HG03469 (cell line): ENCODE data around the gene PRR7.
"Not testable (repeated sequence)": the region's sequence is repeated elsewhere in the genome, so short reads cannot be mapped to it uniquely, and the experiment has no call there.

Source experiments
- ATAC-seq: cut with Tn5 transposase; IDR thresholded peaks from one replicate; pipeline ENCODE4 v1.9.1; 2021; ENCODE audit warnings: mild to moderate bottlenecking, moderate library complexity, moderate number of reproducible peaks; ENCODE audit not compliant: unreplicated experiment

Gene PRR7

DNA sequence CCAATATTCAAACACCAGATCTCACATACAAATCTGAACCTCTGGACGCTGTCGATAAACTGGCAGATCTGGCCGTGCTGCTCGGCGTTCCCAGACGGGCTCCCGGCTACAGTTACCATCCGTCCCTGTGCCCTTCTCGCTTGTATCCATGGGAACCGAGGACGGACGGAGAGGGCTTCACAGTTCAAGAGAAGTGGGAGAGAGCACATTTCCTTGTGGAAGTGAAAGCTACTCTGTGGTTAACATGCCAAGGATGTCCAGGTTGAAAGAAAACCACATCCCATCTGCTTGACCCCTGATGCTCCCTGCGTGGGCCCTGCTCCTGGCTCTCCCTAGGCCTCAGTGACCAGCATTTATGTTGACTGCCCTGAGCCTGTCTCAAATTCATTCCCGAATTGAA is 33.2 kb downstream of the PRR7 start:
- no peak for ATAC-seq

DNA sequence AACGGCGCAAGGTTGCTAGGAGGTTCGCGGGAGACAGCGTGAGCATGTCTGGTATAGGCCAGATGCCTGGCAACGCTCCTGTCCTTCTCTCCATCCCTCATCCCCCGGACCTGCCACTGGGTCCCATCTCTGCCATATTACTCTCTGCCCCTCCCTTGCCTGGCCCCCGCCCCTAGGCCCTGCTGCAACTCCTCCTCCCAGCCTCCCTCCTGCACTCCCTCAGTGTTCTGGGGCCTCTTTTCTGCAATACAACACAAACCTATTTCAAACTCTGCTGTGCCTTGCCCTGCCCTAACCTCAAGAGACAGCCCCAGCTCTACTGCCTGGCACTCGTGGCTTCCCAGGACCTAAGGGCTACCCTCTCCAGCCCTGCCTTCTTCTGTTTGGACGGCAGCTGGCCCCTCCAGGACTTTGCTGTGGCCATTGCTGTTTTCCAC is 35.8 kb downstream of the PRR7 start:
- ATAC-seq: no peak

DNA sequence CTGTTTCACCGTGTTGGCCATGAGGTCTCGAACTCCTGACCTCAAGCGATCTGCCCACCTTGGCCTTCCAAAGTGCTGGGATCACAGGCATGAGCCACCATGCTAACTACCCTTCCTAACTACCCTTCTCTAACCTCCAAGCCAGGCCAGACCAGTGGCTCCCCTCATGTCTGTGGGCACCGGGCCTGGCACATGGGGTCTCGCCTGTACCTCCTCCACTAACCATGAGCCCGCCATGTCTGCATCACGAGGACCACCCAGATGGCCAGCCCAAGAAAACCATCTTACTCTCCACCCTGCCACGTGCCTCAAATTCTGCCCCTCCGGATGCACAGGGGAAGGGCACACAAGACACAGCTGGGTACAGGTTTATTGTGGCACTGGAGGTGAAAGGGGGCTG is 36.4 kb downstream of the PRR7 start:
- ATAC-seq: no peak

DNA sequence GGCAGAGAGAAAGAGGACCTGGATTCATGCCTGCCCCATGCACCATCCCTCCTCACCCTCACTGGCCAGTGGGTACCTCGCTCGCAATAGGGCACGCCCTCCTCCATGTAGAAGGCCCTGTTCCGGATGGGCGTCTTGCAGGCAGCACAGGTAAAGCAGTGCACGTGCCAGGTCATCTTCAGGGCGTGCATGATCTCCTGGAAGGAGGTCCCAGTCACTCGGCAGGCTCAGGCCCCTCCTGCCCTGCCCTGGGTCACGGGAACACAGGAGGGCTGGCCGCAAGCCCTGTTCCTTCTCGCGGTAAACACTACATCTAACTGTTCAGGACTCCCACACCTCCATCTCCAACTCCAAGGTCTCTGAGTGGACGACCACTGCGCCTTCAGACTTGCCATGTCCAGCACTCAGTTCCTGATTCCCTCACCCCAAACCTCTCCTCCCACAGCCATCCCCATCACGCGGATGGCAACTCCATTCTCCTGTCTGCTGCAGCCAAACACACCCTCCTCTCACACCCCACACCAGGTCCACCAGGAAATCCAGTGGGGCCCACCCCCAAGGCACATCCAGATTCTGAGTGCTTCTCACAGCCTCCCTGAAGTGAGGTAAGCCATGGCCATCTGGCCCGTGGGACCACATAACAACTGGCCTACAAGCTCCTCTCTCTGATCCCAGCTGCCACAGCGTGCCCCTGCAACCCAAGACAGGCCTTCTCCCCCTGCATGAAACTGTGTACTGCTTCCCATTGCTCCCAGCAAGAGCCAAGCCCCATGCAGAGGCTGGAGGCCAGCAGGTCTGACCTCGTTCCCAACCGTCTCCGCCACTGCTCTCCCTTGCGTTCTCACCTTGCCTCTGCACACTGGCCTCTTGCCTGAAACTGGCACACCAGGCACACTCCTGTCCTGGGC is 37.6 kb downstream of the PRR7 start:
- no peak for ATAC-seq

DNA sequence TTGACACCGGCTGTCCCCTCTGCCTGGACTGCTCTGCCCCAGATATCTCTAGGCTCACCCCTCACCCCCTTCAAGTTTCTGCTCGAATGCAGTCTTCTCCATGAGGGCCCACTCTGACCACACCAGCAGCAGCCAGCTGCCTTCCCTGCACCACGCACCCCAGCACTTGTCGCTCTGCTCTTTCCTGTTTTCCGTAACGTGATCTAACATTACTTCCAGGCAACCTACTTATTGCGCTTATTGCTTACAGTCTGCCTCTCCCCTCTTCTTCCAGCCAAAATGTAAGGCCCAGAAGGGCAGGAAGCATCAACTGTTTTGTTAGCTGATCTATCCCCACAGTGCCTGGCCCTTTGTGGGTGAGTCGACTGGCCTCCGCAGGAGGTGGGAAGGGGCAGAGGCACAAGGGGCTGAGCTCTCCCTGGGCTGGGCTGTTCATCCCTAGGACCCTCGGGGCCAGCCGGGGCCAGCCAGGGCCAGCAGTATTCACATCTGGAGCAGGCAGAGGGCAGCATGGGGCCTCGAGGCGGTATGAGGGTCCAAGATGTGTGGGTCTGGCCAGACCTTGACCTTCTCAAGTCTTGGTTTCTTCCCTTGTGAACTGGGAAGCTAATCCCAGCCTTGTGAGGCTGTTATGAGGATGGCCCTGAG is 38.4 kb downstream of the PRR7 start:
- no peak for ATAC-seq

DNA sequence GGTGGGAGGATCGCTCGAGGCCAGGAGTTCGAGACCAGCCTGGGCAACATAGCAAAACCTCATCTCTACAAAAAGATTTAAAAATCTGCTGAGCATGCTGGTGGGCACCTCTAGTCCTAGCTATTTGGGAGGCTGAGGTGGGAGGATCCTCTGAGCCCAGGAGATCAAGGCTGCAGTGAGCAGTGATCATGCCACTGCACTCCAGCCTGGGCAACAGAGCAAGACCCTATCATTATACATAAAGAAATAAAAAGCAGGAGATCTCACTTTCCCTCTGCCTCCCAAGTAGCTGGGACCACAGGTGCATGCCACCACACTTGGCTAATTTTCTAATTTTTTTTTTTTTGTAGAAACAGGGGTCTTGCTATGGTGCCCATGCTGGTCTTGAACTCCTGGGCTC is 39.1 kb downstream of the PRR7 start:
- not testable (repeated sequence) for ATAC-seq

DNA sequence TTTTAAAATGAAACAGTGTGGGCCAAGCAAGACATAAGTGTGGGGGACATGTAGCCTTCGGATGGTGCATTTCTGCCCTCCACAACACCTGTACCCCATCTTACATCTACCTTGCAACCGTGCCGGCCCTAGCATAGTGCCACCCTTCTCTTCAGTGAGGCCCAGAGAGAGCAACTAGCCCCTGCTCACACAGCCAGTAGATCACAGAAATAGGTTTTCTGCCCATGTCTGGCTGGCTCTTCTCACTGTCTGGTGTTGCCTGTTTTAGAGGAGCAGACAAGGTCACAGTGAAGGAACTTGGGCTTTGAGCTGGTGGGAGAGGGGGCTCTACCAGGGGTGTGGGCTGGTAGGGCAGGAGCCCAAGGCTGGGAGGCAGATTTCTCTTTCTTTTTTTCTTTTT is 39.6 kb downstream of the PRR7 start:
- ATAC-seq: no peak

DNA sequence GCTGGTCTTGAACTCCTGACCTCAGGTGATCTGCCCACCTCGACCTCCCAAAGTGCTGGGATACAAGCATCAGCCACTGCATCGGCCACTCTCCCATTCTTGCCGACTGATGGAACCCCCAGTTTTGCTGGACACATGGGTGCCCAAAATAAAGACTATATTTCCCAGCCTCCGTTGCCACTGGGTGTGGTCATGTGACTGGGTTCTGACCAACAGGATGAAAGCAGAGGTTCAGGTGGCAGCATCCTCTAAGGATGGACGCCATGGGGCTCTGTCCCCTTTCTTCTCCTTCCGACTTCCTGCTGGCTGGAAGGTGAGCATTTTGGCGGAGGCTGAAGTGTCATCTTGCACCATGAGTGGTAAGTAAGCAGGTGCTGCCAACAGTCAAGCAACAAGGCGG is 40.5 kb downstream of the PRR7 start:
- no peak for ATAC-seq

DNA sequence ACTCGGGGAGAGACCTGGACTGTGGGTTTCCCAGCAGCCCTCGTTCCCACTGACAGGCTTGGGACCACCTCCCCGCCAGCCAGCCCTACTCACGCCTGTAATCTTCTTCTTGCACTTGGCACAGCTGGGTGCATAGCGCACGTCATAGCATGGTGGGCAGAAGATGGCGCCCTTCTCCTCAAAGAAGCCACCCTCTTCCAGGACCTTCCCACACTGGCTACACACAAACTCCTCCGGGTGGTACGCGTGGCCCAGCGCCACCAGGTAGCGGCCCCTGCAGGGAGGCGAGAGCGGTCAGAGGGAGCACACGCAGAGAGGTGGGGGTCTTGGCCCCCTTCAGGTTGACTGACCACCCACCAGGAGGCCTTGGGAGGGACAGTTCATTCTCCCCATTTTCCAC is 41.4 kb downstream of the PRR7 start:
- no peak for ATAC-seq

DNA sequence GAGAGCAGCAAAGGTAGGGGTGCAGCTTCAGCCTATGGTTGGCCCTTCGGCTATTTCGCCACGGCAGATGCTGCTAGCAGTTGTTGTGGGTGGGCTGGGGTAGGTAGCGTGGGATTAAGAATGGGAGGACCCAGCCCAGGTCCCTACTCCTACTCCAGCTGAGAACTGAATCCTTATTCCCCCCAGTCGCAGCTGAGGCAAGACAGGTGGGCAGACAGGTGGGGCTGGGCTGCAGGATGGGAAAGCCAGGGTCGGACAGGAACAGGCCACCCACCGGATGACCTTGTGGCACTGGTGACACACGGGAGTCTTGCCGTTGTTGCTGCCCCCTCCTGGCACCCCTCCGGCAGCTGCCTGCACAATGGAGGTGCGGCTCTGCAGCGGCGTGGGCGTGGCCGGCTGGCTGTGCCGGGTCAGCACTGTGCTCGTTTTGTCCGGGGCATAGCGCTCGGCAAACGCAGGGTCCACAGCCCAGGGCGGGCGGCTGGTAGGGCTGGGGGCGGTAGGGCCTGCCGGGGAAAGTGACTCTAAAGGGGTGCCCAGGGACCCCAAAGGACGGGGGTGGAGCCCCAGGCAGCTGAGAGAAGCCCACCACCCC is 42.6 kb downstream of the PRR7 start:
- no peak for ATAC-seq

DNA sequence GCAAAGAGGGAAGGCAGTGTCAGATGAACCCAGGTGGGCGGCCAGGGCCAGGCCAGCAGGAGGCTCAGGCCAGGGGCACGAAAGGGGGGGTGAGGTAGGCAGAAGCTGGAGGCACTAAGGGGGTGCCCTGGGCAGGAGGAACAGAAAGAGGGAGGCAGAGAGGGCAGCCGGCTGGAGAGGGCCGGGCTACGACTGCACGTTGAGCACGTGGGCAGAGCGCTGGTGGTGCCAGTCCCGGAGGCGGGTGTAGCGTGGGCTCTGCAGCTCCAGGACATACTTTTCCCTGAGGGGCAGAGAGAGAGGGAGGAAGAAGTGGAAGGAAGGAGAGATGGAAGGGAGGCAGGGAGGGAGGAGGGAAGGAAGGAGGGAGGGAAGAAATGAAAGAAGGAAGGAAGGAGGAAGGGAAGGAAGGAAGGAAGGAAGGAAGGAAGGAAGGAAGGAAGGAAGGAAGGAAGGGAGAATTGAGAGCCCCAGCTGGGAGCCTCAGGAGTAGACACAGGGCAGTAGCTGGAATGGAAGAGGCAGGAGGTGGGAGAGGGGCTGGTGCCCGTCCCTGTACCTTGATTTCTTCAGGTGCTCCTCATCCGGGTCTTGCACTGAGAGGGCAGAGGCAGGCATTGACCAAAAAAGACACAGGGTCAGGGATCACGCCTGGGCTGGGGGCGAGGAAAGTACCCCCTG is 43.8 kb downstream of the PRR7 start:
- no peak for ATAC-seq

DNA sequence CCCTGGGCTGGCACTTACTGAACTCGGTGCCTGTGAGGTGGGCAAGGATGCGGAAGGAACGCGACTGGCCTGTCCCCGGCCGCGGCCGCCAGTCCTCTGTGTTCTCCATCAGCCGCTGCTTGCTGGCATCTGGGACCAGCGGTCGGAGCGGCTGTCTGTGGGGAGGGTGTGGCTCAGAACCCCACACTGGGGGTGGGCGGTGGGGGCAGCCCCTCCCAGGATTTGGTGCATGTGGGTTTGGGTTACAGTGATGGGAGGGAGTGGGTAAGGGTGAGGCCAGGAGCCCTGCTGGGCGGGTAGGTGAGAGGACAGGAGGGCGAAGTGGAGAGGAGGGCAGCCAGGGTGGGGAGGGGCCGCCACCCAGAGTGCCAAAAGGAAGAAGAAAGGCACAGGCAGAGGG is 44.4 kb downstream of the PRR7 start:
- no peak for ATAC-seq

DNA sequence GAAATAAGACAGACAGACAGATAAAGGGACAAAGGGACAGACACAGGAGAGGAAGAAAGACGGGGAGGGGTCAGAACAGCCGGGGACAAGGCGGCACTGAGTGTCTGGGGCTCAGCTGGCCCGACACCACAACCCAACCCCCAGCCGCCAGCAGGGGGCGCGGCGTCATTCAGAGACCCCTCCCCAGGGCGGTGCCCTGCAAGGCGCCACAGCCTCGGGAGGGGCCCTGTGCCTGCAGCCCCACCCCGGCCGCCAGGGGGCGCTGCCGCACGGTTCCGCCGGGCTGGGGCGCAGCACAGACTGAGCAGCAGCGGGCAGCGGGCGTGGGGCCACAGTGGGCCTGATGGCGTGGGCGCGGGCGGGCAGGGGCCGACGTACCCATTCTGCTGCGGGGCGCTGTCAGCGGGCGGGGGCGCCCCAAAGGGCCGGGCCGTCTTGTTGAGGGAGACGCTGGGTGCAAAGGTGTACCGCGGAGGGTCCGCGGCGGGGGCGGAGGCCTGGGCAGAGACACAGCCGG is 44.9 kb downstream of the PRR7 start:
- no peak for ATAC-seq

DNA sequence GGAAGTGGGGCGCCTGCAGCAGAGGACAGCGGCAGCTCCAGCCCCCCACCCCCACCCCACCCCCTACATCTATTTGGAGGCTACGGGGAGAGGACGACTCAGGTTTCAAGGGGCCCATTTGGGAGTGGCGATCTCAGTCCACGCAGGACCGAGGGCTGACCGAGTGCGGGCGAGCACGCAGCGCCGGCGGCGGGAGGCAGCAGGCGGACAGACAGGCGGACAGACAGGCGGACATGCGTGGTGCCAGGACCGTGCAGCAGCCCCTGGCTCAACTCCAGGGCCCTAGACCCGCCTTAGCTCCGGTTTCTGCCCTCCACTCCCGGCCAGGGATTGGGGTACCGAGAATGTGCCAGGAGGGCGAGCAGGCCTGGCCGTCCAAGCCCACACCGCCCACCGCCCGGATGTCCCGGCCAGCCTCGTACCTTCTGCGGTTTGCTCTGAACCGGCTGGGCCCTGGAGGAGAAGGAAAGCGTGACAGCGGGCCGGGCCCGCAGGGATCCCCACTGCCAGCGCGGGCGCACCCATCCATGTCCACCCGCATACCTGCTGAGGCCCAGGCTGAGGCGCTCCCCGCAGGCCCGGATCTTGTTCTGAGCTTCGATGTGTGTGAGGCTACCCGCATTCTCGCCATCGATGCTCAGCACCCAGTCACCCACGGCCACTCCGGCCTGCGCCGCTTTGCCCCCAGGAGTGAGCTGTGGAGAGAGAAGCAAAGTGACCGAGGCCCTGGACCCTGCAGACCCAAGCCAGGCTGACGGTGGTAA is 45.6 kb downstream of the PRR7 start:
- no peak for ATAC-seq

DNA sequence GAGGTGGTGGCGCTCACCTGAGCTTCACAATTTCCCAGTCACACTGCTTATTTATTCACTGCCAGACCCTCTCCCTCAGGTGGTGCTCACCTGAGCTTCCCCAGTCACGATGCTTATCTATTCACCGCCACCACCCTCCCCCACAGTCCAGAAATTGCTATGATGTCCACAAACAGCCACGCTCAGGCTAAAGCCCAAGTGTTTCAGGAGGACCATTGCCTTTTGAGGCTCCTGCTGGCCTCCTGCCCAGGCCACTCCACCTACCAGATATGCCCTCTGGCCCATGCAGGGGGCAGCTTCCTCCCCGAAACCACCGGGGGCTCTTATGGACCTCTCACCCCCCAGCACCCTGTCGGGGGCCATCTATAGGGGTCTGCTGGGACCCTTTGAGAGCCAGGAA is 46.2 kb downstream of the PRR7 start:
- ATAC-seq: no peak

DNA sequence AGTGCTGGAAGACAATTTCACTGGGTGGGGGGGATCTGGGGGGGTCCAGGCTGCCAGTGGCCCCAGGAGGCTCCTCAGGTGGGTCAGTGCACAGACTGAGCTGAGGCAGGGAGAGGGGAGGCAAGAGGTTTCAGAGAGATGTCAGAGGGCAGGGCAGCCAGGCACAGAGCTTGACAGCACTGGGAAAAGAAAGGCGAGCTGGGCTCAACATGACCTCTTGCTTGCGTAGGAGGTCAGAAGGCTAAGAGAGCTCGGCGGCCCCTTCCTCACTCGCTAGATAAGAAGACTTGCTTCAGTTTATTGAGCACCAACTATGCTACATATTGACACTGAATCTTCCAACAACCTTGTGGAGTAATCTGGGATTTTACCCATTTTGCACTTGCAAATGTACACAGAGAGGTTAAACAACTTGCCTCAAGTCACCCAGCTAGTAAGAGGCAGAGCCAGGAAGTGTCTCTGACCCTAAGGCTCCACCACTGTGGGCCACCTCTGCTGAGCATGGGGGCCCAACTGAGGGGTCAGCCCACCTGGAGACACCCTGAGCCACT is 47.3 kb downstream of the PRR7 start:
- no peak for ATAC-seq

DNA sequence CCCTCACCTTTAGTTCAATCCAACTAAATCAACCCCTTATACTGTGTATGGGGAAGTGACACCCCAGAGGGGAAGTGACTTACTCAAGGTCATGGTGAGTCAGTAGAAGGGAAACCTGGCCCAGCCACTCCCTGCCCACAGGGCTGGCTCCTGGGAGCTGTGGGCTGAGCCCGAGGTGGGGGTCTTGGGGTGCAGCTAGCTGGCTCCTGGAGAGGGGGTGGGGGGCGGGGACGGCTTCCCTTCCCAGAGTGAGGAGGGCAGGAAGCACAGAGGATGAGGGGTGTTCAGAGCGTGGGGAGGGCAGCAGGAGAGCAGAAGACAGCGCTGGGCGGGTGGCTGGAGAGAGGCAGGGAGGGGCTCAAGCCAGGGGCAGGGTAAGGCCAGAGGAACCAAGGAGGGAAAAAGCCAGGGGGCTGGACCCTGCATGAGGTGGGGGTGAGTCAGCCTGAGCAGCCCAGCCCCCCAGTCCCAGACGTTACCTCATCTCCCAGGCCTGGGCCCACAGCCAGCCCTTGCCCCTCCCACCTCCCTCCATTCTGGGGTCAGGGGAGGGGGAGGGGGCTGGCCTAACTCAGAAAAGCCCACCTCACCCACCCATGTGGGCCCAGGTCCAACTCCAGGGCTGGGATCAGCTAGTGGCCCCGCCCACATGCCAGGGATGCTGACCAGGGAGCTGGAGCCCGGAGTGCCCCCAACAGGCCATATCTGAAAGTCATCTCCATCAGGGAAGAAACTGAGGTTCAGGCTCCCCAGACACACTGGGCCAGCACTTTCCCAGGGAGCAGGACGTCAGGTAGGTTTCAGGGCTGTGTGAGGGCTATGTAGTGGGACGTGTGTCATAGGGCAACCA is 48.0 kb downstream of the PRR7 start:
- ATAC-seq: no peak

DNA sequence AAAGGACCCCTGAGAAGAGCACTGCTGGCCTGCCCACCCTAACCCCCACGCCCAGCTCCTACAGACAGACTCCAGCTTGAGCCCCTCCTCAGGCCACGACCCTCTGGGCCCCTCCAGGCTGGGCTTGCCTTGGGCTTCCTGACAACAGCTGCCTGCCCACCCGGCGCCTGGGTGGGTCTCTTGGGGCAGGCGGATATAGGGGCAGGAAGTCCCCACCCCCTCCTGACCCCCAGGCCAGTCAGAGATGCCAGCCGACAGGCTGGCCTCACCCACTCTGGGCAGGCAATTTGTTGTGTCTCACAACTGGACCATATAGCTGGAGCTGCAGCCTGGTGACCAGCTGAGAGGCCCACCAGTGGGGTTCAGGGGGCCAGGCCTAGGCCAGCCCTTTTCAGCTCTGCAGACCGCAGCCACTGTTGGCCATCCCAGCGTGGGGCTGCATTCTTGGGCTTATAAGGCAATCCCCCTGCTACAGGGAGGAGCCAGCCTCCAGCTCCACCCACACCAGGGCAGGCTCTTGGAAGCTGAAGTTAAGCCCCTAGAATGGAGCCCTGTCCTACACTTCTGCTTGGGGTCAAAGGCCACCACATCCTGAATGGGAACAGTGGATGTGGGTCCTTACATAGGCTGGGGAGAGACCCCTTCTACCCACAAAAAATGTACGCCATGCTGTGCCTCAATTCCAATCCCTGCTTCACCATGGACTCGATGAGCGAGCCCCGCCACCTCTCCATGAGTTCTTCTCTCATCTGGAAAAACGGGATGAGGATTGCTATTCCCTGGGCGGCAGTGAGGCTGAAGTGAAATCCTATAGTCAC is 48.8 kb downstream of the PRR7 start:
- ATAC-seq: no peak
